Measurements from ENCODE around the gene MIEF2.

- TF ChIP-seq CTCF (IDR thresholded peaks at IDR 0.05; ENCODE audit: low read length) (no peak), EZH2 (IDR thresholded peaks at IDR 0.05; ENCODE audit: borderline replicate concordance, low read length) (no peak)
These were observed 24.0 kb upstream of the MIEF2 start for GRCh38 chr17:18236494-18236893.

Data from OCI-LY1 (cell line).